ENCODE data around the gene SURF2. TPM values are rescaled to one million over a fixed set of nuclear protein-coding genes. Genes with fewer than 3 reads are reported as not detected.
A peak's percentile ranks its signal among the peaks of the same experiment; 100 is the strongest.

The SURF2 gene
- total RNA-seq, 4 donors from 2014 or later: 3.7 to 21.4 (median 17.9) TPM

DNA sequence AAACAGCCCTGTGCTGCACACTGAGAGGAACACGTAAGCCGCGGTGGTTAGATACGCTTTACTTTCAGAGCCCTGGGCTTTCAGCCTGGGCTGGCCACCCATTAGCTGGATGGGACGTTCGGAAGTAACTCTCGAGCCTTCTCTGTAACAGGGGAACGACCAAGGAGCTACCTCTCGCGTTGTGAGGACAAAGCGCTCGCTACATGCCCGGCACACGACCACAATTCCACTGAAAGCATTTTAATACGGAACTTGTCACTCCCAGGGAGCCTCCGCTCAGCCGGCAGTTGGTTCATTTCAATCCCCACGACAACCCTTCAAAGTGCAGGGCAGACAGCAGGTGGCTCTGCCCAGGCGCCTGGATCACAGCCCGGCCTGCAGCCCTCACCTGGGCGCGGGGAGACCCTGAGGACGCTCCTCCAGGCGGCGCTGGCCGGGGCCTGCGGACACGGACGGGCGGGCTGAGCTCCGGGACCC is 431 bp upstream of the SURF2 start:
- DNase-seq: no peak
- 1 to 5% methylated on average over 4 to 24 of the region's 31 CpGs for WGBS, 2 donors (ENCODE audit: low coverage in 1 of 2)
- Histone ChIP-seq H3K4me1 (peaks cover 12 to 25% (median 18%) of the 10 kb centered on the region in 4 donors), H3K4me3 (peak overlapping the region; percentile 77 to 95 (median 86)), H3K9me3 (no peaks in the 10 kb centered on the region), H3K27me3 (no peaks in the 10 kb centered on the region), H3K27ac (peak overlapping the region; percentile 81 to 92 (median 86)), H3K36me3 (peaks cover 0 to 16% (median 5%) of the 10 kb centered on the region in 4 donors)
- TF ChIP-seq CTCF (IDR thresholded peaks at IDR 0.05) (no peak), POLR2AphosphoS5 (IDR thresholded peaks at IDR 0.05) (no peak), POLR2A (IDR thresholded peaks at IDR 0.05) (no peak), EP300 (IDR thresholded peaks at IDR 0.05; ENCODE audit: low read depth) (no peak)
- in situ Hi-C loops (cut with MboI; ENCODE audit: low pct_ligation_motif_present in 1 of 4, low pct_unique_long_range_greater_than_20kb in 1 of 4, low sequenced_read_pairs in 3 of 4): no loop called here
- intact Hi-C loops (cut with DNase I; ENCODE audit: low total_unique reads): no loop called here

DNA sequence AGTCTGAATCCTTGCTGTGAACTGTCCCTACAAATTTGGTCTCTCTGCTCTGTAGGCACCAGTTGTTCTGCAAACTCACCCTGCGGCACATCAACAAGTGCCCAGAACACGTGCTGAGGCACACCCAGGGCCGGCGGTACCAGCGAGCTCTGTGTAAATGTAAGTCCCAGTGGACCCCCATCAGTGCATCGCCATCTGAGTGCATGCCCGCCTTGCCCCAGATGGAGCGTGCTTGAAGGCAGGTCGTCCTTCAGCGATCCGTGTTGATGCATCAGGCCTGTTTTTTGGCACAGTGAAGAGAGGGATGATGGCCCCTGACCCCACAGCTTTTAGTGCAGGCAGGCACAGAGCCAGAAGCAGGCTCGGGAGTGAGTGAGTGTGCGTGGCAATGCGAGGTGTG is 1.3 kb downstream of the SURF2 start:
- 87% methylated on average over 14 of the region's 14 CpGs; no CpG with 5 or more reads in 1 of the 2 donors for WGBS, 2 donors (ENCODE audit: low coverage in 1 of 2)
- DNase-seq: no peak

DNA sequence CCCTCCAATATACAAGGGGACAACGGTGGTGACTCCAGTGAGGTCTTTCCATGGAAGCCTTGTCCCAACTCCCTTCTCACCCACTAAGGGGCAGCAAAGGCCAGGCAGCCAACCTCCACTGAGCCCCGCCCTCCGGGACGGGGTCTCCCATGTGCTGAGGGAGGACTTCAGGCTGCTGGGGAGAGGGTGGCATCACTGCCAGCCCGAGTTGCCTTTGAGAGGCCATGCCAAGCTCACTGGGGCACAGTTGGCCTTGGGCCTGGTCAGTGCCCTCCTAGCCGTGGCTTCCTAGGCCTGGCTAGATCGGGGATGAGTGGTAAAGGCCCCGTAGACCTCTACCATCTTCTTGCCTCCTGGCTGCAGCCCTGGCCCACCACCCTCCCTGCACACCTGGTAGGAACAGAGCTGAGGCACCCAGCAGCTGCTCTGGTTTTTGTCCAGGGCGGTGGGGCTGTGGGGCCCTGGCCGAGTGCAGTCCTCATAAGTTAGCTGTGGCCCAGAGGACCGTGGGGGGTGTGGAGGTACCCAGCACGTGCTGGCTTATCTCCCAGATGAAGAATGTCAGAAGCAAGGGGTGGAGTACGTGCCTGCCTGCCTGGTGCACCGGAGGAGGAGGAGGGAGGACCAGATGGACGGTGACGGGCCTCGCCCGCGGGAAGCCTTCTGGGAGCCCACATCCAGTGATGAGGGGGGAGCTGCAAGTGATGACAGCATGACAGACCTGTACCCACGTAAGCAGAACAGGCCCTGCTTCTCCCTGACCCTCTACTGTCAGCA is 3.2 kb downstream of the SURF2 start:
- DNase-seq: no peak
- Histone ChIP-seq H3K9me3 (no peaks in the 10 kb centered on the region), H3K36me3 (peaks cover 0 to 26% (median 12%) of the 10 kb centered on the region in 4 donors), H3K4me3 (no peak overlapping the region), H3K27me3 (no peaks in the 10 kb centered on the region), H3K4me1 (peaks cover 12 to 22% (median 18%) of the 10 kb centered on the region in 4 donors), H3K27ac (no peak overlapping the region)
- intact Hi-C loops (cut with DNase I; ENCODE audit: low total_unique reads): no loop called here
- in situ Hi-C loops (cut with MboI; ENCODE audit: low pct_ligation_motif_present in 1 of 4, low pct_unique_long_range_greater_than_20kb in 1 of 4, low sequenced_read_pairs in 3 of 4): no loop called here
- TF ChIP-seq CTCF (IDR thresholded peaks at IDR 0.05) (peak in 1 of 5 experiments; percentile 6), EP300 (IDR thresholded peaks at IDR 0.05; ENCODE audit: low read depth) (no peak)
- 67% methylated on average over 20 of the region's 20 CpGs; no CpG with 5 or more reads in 1 of the 2 donors for WGBS, 2 donors (ENCODE audit: low coverage in 1 of 2)

More for the DNA sequence above, 1.3 kb downstream of the SURF2 start:
- Histone ChIP-seq H3K27ac (no peak overlapping the region), H3K27me3 (no peaks in the 10 kb centered on the region), H3K36me3 (peaks cover 0 to 12% (median 3%) of the 10 kb centered on the region in 4 donors), H3K4me3 (no peak overlapping the region), H3K4me1 (peaks cover 12 to 25% (median 18%) of the 10 kb centered on the region in 4 donors), H3K9me3 (no peaks in the 10 kb centered on the region)
- in situ Hi-C loops (cut with MboI; ENCODE audit: low pct_ligation_motif_present in 1 of 4, low pct_unique_long_range_greater_than_20kb in 1 of 4, low sequenced_read_pairs in 3 of 4): no loop called here
- intact Hi-C loops (cut with DNase I; ENCODE audit: low total_unique reads): no loop called here
- TF ChIP-seq POLR2A (IDR thresholded peaks at IDR 0.05) (no peak), CTCF (IDR thresholded peaks at IDR 0.05) (no peak), POLR2AphosphoS5 (IDR thresholded peaks at IDR 0.05) (no peak), EP300 (IDR thresholded peaks at IDR 0.05; ENCODE audit: low read depth) (no peak)

GRCh38 chr9:133360400-133361393 is 4.3 kb downstream of the SURF2 start:
- Histone ChIP-seq H3K9me3 (no peaks in the 10 kb centered on the region), H3K27ac (no peak overlapping the region), H3K27me3 (no peaks in the 10 kb centered on the region), H3K4me1 (peaks cover 7 to 12% (median 11%) of the 10 kb centered on the region in 4 donors), H3K4me3 (no peak overlapping the region), H3K36me3 (peaks cover 0 to 37% (median 17%) of the 10 kb centered on the region in 4 donors)
- no peak for DNase-seq
- WGBS, 2 donors (ENCODE audit: low coverage in 1 of 2): 77 to 82% methylated on average over 14 to 21 of the region's 21 CpGs
- no peak for TF ChIP-seq EP300 (IDR thresholded peaks at IDR 0.05; ENCODE audit: low read depth)
- no peak for TF ChIP-seq POLR2A (IDR thresholded peaks at IDR 0.05)
- no peak for TF ChIP-seq POLR2AphosphoS5 (IDR thresholded peaks at IDR 0.05)
- TF ChIP-seq CTCF (IDR thresholded peaks at IDR 0.05): no peak
- intact Hi-C loops (cut with DNase I; ENCODE audit: low total_unique reads): no loop called here
- in situ Hi-C loops (cut with MboI; ENCODE audit: low pct_ligation_motif_present in 1 of 4, low pct_unique_long_range_greater_than_20kb in 1 of 4, low sequenced_read_pairs in 3 of 4): no loop called here
